Subcutaneous abdominal adipose tissue (tissue), 5 donors: Measurements from ENCODE around the gene IGF2.

Experiments
- H3K27ac ChIP-seq: one replicate; pipeline ENCODE4 v1.7.0; 2013; ENCODE audit warnings: low read depth, mild to moderate bottlenecking, inconsistent platforms, low read length, moderate library complexity
- H3K27me3 ChIP-seq, 5 donors: one replicate each; pipeline ENCODE4 v1.7.0; 2013; ENCODE audit warnings: low read length in 5 of 5, inconsistent platforms in 1 of 5; ENCODE audit not compliant: control insufficient read depth in 5 of 5, insufficient read depth in 4 of 5
- H3K36me3 ChIP-seq, 5 donors: one replicate each; pipeline ENCODE4 v1.7.0; 2013; ENCODE audit warnings: low read length in 5 of 5; ENCODE audit not compliant: control insufficient read depth in 5 of 5, insufficient read depth in 5 of 5
- H3K4me1 ChIP-seq, 5 donors: one replicate each; pipeline ENCODE4 v1.7.0; 2013; ENCODE audit warnings: low read length in 5 of 5, mild to moderate bottlenecking in 3 of 5, moderate library complexity in 1 of 5; ENCODE audit not compliant: control insufficient read depth in 5 of 5, insufficient read depth in 5 of 5
- H3K4me3 ChIP-seq, 5 donors: one replicate each; pipeline ENCODE4 v1.7.0; 2013; ENCODE audit warnings: low read length in 5 of 5, low read depth in 1 of 5
- H3K9ac ChIP-seq, 5 donors: one replicate each; pipeline ENCODE4 v1.7.0; 2013; ENCODE audit warnings: low read length in 5 of 5, mild to moderate bottlenecking in 4 of 5, moderate library complexity in 3 of 5
- H3K9me3 ChIP-seq, 5 donors: one replicate each; pipeline ENCODE4 v1.7.0; 2013; ENCODE audit warnings: low read length in 5 of 5; ENCODE audit not compliant: control insufficient read depth in 5 of 5
- donor health status: healthy.
- donor health status: healthy.
- donor health status: healthy.
- donor health status: healthy.
- donor health status: healthy.

The IGF2 gene

DNA sequence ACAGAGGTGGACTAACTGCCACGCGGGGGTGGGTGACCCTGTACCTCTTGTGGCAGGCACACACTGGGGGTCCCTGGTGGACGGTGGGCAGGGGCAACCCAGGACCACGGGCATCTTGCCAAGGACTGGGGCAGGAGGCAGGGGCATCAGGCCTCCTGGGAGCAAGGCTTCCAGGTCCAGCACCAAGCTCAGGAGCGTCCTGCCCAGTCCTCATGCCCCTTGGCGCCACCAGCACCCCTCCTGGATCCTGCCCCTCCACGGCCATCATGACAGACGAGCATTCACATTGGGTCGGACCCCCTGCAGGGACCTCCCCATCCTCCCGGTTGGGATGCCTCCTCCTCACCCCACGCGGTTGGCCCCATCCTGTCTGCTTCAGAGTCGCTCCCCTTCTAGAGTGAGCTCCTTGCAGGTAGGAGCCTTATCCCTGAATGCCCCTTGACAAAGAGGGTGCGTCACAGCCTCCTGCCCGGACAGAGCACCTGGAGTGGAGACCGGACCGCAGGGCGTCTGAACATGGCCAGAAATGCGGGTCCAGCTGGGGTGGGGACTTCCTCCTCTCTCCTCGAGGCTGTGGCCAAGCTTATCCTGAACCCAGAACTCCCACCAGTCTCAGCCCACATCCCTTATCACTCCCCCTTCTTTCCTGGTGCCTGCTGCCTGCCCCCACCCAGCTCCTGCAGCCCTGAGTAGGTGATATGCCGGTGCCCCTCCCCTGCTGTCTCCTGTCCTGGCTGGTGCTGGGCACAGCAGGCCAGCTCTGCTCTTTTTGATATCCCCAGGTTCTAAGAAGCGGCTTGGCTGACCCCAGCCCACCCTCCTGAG is 40.3 kb downstream of the IGF2 start:
- Histone ChIP-seq H3K27ac (no peak overlapping the region), H3K9me3 (no peaks in the 10 kb centered on the region), H3K36me3 (no peaks in the 10 kb centered on the region), H3K27me3 (peaks cover 0 to 5% (median 0%) of the 10 kb centered on the region in 5 donors), H3K4me1 (peaks cover 10 to 83% (median 32%) of the 10 kb centered on the region in 5 donors), H3K9ac (no peak overlapping the region), H3K4me3 (no peak overlapping the region)

DNA sequence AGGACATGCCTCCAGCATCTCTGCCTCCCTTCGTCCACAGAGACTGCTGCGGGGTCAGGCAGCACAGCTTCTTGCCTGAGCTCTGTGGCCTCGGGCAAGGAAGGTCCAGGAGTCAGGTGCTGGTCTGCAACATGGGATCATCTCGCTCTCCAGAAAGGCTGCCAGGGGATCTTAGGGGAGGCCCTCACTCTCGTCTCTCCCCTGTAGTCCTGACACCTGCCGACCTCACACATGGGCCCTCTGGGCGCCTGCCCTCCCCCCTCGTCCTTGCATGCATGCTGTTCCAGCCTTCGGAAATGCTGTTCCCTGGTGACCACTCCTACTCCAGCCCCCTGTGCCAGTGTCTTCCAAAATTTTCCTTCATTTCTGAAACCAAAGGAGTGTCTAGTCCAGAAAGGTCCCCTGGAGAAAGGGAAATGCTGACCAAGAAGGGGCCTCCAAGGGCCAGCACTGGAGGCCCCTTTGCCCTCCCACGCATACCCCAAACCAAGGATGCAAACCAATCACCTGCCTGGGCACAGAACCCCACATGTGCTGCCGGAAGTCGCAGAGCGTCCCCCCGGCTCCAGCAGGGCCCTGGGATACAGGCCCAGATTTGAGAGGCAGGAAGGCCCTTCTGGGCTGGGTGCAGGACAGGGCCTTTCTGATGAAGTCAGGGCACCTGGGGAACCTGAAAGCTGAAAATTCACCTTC is 41.0 kb downstream of the IGF2 start:
- peaks cover 0 to 3% (median 0%) of the 10 kb centered on the region in 5 donors for H3K9me3 ChIP-seq
- H3K36me3 ChIP-seq, result no peaks in the 10 kb centered on the region
- H3K9ac ChIP-seq, result no peak overlapping the region
- peaks cover 10 to 83% (median 39%) of the 10 kb centered on the region in 5 donors for H3K4me1 ChIP-seq
- H3K27ac ChIP-seq, result peak overlapping the region; percentile 60
- H3K27me3 ChIP-seq, result peaks cover 0 to 5% (median 0%) of the 10 kb centered on the region in 5 donors
- no peak overlapping the region for H3K4me3 ChIP-seq

DNA sequence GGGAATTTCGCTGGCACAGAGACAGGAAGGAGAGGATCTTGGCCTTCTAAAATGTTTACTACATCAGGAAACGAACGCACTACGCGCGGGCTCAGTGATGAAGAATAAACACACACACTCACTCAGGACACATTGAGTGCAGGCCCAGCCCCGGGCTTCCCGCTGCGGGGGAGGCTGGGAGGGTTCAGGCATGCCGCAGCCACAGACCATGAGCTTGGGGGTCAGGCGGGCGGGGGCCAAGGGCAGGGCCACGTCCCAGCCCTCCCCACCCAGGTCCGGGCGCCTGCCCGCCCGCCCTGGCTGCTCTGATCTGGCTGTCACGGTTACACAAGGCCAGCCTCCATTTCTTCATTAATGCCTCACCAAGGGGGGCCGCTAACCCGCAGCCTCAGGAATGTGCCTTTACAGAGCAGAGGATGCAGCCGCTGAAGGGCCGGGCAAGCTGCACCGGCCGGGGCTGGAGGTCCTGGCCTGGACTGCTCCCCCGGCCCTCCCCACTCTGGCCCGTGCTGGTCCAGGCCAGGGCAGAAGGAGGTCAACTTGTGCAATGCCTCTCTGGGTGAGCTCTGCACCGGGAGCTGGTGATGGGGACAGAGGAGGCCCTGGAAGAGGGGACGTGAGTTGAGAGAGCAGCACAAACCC is 41.7 kb downstream of the IGF2 start:
- Histone ChIP-seq H3K36me3 (no peaks in the 10 kb centered on the region), H3K9me3 (peaks cover 0 to 3% (median 0%) of the 10 kb centered on the region in 5 donors), H3K4me3 (no peak overlapping the region), H3K9ac (peak overlapping the region in 2 of 5 donors; percentile 49 to 56), H3K4me1 (peaks cover 10 to 83% (median 45%) of the 10 kb centered on the region in 5 donors), H3K27me3 (peaks cover 0 to 5% (median 2%) of the 10 kb centered on the region in 5 donors), H3K27ac (peak overlapping the region; percentile 60)

DNA sequence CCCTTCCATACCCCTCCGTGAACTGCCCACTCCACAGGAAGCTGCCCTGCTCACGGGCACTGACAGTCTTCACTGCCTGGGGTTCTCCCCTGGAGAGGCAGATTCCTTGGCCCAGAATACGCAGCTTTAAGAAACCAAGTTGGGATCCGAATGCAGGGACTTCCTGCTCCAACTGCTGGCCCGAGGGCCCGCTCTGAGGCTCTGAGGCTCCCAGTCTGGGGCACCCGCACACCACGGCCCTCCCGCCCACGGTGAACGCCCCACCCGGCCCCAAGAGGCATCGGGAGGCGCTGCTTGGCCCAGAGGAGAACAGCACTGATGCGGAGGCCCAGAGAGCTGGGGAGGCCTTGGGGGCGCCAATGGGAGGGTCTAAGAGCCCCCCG is 42.3 kb downstream of the IGF2 start:
- peaks cover 0 to 3% (median 0%) of the 10 kb centered on the region in 5 donors for H3K9me3 ChIP-seq
- H3K27me3 ChIP-seq, result peaks cover 0 to 5% (median 2%) of the 10 kb centered on the region in 5 donors
- H3K4me3 ChIP-seq, result peak overlapping the region in 1 of 5 donors; percentile 17
- H3K36me3 ChIP-seq, result no peaks in the 10 kb centered on the region
- peak overlapping the region in 2 of 5 donors; percentile 49 to 56 for H3K9ac ChIP-seq
- H3K4me1 ChIP-seq, result peaks cover 10 to 77% (median 47%) of the 10 kb centered on the region in 5 donors
- H3K27ac ChIP-seq, result peak overlapping the region; percentile 60

DNA sequence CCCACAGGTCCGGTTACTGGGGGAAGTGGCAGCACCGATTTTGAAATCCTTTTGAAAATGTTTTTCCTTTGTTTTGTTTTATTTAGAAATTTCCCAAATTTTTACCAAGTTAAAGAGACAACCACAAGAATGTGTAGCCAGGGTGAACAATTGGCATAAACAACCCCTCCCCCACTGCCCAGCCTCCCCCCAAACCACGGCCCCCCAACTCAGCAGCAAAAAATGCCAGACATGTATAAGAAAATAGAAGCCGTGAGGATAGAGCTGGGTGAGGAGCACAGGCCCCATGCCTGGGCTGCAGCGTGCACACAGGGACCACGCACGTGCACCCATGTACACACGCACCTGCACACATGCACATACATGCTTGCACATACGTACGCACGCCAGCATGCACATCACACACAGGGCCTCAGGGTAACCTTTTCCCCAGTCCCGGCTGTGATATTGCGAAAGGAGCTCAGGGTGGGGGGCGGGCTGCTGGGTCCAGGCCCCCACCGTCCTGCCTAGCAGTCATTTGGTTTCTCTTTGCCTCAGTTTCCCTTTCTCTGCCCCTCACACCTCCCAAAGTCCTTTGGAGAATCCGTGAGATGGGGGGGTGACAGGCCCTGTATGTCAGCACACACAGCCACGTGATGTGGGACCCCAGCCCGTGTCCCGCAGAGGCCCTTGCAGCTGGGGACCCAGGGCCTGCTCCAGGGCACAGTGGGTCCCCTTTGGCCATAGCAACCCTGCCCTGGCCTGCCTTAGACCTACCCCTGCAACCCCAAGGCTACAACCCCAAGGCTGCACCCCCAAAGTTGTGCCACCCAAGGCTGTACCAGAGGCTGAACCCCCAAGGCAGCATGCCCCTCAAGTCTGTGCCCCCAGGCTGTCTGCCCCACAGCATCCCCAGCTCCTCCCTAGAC is 42.9 kb downstream of the IGF2 start:
- Histone ChIP-seq H3K9ac (peak overlapping the region in 2 of 5 donors; percentile 49 to 56), H3K9me3 (peaks cover 0 to 3% (median 0%) of the 10 kb centered on the region in 5 donors), H3K27ac (peak overlapping the region; percentile 60), H3K4me3 (no peak overlapping the region), H3K36me3 (no peaks in the 10 kb centered on the region), H3K27me3 (peaks cover 0 to 5% (median 2%) of the 10 kb centered on the region in 5 donors), H3K4me1 (peaks cover 10 to 72% (median 47%) of the 10 kb centered on the region in 5 donors)

DNA sequence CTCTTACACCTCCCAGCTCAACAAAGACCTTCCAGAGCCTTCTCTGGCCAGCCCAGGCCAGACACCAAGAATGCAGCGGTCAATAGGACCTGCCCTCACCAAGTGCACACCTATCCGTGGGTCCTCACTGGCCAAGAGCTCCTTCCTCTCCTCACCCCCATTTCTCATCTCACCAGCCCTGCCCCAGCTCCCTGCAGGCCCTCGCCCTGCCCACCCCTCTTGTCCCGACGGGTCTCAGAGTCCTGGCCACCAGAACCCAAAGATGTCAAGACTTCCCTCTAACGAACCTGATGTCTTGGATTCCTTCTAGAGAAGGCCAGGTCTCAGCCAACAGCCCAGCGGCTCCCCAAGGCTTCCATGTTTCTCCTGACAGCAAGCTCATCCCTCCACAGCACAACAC is 43.6 kb downstream of the IGF2 start:
- Histone ChIP-seq H3K27me3 (peaks cover 0 to 5% (median 2%) of the 10 kb centered on the region in 5 donors), H3K4me3 (no peak overlapping the region), H3K9me3 (peaks cover 0 to 3% (median 0%) of the 10 kb centered on the region in 5 donors), H3K9ac (no peak overlapping the region), H3K4me1 (peaks cover 10 to 65% (median 42%) of the 10 kb centered on the region in 5 donors), H3K27ac (no peak overlapping the region), H3K36me3 (no peaks in the 10 kb centered on the region)

DNA sequence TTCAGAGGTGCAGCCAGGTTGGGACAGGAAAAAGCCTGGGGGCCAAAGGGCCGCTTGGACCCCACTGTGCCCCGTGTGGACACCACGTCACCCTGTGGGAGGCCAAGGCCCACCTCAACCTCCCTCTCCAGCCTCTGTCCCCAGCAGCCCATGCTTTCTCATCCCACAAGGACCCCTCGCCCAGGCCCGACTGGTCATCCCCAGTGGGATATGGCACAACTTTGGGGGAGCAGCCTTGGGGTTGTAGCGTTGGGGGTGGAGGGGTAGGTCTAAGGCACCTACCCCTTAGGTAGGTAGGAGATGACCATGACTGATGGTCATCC is 44.0 kb downstream of the IGF2 start:
- H3K27ac ChIP-seq, result no peak overlapping the region
- H3K9ac ChIP-seq, result no peak overlapping the region
- peaks cover 0 to 4% (median 2%) of the 10 kb centered on the region in 5 donors for H3K27me3 ChIP-seq
- H3K4me3 ChIP-seq, result no peak overlapping the region
- no peaks in the 10 kb centered on the region for H3K36me3 ChIP-seq
- peaks cover 10 to 61% (median 42%) of the 10 kb centered on the region in 5 donors for H3K4me1 ChIP-seq
- H3K9me3 ChIP-seq, result peaks cover 0 to 3% (median 0%) of the 10 kb centered on the region in 5 donors

DNA sequence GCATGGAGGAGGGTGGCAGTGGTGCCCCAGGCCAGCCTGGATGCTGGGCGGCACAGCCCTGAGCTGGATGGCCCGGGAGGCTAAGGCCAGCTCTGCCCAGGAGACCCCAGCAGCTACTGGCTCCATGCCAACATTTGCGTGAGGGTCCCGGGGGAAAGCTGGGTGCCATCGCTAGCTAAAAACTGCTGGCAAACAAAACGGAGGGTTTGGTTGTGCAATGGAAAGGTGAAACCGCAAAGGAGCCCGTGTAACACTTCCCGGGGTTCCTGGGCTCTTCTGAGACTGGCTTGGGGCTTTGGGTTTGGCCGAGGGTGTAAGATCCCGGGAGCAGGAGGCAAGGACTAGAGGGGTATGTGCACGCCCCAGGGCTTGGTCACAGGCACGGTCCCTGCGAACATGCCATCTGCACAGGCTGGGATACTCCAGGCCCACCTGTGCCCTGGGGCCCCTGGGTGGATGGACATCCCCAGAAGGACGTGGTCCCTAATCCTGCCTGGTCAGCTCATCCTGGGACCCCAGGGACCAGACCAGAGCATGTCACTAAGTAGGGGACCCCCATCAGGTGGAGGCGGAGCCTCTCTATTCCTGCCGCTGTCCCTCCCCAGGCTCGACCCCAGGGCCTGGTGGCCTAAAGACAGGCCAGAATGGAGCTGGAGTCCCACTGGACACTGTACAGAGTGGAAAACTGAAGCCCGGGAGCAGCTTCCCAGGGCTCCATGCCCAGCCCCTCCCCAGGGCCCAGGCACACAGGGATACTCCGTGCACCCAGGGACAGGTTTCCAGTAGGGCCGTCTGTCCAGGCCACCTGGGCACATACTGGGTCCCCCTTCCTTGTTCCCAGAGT is 44.6 kb downstream of the IGF2 start:
- Histone ChIP-seq H3K4me1 (peaks cover 10 to 55% (median 42%) of the 10 kb centered on the region in 5 donors), H3K9me3 (peaks cover 0 to 3% (median 0%) of the 10 kb centered on the region in 5 donors), H3K27me3 (peaks cover 0 to 4% (median 2%) of the 10 kb centered on the region in 5 donors), H3K27ac (no peak overlapping the region), H3K4me3 (no peak overlapping the region), H3K9ac (no peak overlapping the region), H3K36me3 (no peaks in the 10 kb centered on the region)
